Astrocyte of the cerebellum (primary cell): ENCODE measurements around the gene F5.
A peak's percentile ranks its signal among the peaks of the same experiment; 100 is the strongest.

Experiments used
- DNase-seq: peaks from one replicate; pipeline ENCODE4 v3.0.0-alpha.2; 2011; ENCODE audit warnings: low read depth
- H3K4me3 ChIP-seq: 2 replicates; pipeline ENCODE4 v1.5.1; 2011; ENCODE audit warnings: mild to moderate bottlenecking, low read depth, low read length, moderate library complexity
- in situ Hi-C: cut with HindIII; loops from 2 replicates; pipeline ENCODE4 v1.10.0; 2017; ENCODE audit warnings: low sequenced_read_pairs
- TF ChIP-seq, protein P1 (sequence below): IDR thresholded peaks from 2 replicates; pipeline ENCODE4 v1.5.1; 2012; ENCODE audit warnings: low read length, low read depth, moderate library complexity, mild to moderate bottlenecking; ENCODE audit errors: missing control alignments

The F5 gene

DNA sequence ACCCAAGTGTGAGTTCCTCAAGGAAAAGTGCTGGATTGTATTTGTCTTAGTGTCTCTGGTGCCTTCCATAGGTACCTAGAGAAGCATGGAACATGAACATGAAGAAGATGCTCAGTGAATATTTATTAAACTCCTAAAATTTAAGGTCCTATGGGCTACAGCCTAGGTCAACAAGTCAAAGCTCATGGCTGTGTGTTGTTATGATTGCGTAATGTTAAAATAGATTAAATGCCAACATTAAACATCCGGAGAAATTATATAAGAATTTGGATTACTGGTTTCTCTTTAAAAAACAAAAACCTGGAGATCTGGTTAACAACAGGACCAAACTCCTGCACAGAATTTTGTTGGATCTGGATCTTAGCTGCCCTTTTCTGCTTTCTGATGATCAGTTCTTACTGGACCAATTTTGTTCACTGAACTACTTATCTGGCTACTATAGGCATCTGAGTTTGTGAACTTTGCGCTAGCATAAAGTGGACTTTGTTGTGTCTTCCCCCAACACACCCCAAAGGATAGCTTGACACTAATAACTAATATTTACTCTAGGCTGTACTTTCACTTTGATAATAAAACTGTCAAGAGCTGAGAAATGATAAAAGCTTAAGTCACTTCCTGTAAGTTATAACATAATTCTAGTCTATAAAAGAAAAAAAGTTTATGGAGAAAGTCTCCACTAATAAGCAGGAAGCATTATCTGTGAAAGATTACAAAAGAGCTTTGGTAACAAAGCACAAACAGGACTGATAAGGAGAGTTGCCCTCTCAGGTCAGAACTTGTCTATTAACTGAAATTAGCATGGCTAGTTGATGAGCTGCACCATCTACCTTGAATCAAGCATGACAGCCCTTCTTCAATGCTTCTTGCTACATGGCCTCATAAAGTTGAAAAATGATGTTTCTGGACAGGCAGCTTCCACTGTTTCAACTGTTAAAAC lies 20.7 kb downstream of the F5 start:
- no peak overlapping the region for H3K4me3 ChIP-seq
- in situ Hi-C loops: no loop called here

DNA sequence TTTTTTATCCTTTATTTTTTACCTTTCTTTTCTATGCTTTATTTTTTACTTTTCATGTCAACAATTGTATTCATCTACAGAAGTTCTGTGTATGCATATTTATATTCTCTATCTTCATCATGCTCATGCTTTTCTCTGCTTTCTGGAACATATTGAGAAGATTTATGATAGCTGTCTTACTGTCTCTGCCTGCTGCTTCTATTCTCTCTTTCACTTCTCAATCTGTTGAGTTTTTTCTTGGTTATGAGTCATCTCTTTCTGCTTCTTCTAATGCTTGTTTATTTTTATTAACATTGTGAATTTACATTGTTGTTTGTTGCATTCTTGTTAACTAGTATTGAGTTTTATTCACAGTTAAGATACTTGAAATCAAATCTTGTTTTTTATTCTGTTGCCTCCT lies 22.6 kb downstream of the F5 start:
- no peak overlapping the region for H3K4me3 ChIP-seq
- in situ Hi-C loops: loop anchor here (5.0 kb wide), 1 partner anchor 36 kb away; no protein-coding TSS in a partner anchor
- no peak for DNase-seq
- TF ChIP-seq, protein P1, sequence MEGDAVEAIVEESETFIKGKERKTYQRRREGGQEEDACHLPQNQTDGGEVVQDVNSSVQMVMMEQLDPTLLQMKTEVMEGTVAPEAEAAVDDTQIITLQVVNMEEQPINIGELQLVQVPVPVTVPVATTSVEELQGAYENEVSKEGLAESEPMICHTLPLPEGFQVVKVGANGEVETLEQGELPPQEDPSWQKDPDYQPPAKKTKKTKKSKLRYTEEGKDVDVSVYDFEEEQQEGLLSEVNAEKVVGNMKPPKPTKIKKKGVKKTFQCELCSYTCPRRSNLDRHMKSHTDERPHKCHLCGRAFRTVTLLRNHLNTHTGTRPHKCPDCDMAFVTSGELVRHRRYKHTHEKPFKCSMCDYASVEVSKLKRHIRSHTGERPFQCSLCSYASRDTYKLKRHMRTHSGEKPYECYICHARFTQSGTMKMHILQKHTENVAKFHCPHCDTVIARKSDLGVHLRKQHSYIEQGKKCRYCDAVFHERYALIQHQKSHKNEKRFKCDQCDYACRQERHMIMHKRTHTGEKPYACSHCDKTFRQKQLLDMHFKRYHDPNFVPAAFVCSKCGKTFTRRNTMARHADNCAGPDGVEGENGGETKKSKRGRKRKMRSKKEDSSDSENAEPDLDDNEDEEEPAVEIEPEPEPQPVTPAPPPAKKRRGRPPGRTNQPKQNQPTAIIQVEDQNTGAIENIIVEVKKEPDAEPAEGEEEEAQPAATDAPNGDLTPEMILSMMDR: no peak

More for the DNA sequence above, 20.7 kb downstream of the F5 start:
- TF ChIP-seq, protein P1: no peak
- DNase-seq: no peak

DNA sequence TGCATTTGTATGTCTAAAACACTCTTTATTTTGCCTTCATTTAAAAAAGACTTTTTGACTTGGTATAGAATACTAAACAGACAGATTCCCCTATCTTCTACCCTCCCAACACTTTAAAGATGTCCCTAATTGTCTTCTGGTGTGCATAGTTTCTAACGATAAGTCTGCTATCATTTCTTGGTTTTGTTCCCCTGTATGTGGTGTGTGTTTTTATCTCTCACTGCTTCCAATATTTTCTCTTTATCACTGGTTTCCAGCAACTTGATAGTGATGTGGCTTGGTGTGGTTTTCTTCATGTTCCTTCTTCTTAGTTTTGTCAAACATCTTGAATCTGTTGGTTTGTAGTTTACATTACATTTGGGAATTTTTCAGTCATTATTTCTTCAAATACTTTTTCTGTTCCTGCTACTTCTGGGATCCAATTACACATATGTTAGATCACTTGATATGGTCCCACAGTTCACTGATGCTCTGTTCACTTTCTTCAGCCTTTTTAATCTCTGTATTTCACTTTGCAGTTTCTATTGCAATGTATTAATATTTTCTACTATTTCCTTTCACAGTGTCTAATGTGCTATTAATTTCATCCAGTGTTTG lies 23.2 kb downstream of the F5 start:
- in situ Hi-C loops: loop anchor here (5.0 kb wide), 1 partner anchor 36 kb away; no protein-coding TSS in a partner anchor
- DNase-seq: no peak
- H3K4me3 ChIP-seq: no peak overlapping the region
- TF ChIP-seq, protein P1: no peak

DNA sequence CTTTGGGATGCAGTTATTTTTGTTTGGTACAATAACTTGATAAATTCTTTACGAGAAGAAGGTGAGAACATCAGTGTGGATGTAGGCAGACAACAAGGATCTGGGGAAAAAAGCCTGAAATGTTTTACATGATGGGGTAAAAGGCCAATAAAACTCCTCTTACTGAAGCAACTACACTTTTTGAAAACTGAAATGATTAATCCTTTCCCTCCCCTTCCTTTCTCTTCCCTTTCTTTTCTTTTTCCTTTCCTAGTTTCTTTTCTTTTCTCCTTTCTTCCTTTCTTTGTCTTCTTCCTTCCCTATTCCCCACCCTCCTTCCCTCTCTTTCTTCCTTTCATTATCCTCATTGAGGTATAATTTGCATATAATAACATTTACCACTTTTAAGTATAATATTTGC lies 24.6 kb downstream of the F5 start:
- in situ Hi-C loops: loop anchor here (5.0 kb wide), 1 partner anchor 34 kb away; no protein-coding TSS in a partner anchor
- DNase-seq: no peak
- TF ChIP-seq, protein P1: no peak
- no peak overlapping the region for H3K4me3 ChIP-seq

DNA sequence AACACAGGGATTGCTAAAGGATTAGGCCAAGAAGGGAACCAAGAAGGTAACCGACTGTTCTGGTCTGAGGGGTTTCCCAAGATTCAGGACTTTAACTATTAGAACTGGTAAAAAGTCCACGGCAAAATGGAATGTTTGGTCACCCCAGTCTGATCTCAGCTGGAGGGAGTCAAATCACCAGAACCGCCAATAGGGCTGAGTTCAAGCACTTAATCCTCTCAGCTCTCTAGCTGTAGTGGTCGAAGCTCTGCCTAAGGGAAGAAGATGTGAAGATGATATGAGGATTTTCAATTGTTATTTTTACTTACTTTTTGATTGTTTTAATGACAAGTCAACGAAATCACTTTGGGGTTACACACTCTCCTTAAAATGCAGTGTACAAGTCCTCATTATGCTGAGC lies 29.1 kb downstream of the F5 start:
- no peak for DNase-seq
- H3K4me3 ChIP-seq: no peak overlapping the region
- TF ChIP-seq, protein P1: no peak
- in situ Hi-C loops: no loop called here

DNA sequence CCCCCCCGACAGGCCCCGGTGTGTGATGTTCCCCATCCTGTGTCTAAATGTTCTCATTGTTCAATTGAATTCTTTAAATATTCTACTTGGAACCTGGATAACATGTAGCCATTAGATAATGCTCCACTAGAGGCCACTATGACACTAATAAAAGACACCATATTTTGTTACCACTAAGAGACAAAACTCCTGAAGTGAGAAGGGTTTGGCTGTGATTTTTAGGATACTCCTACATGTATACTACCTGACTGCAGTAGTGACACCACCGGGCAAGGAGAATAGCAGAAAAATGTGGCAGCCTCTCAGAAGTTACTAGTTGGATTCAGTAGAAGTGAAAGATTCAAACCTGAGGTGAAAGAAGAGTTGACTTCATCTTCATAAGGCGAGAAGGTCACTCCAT lies 36.0 kb downstream of the F5 start:
- in situ Hi-C loops: no loop called here
- DNase-seq: peak; percentile 34
- TF ChIP-seq, protein P1: peak; percentile 24
- no peak overlapping the region for H3K4me3 ChIP-seq
